Gastrocnemius medialis (tissue), 4 donors: ENCODE results near the gene KRT77. TPM values are rescaled to one million over a fixed set of nuclear protein-coding genes. Genes with fewer than 3 reads are reported as not detected.

Experiments used
- ATAC-seq, 2 donors: fragments of 150-250 bp; one replicate each; pipeline ENCODE4 v1.9.1; 2016
- DNase-seq, 2 donors: peaks; one replicate each; pipeline ENCODE4 v3.0.0-alpha.2; 2019
- H3K27ac ChIP-seq, 4 donors: fragments of 200-600 bp; sonication (generic); 1 replicate in 1 of 4; 2 replicates in 3 of 4; pipeline ENCODE4 v1.5.1; 2016 to 2018; ENCODE audit warnings: mild to moderate bottlenecking in 2 of 4, moderate library complexity in 1 of 4
- H3K27me3 ChIP-seq, 3 donors: fragments of 200-600 bp; sonication (generic) in 2 of 3; 1 replicate in 1 of 3; 2 replicates in 2 of 3; pipeline versions ENCODE4 v1.5.1 to v1.6.0; 2016 to 2019; ENCODE audit warnings: mild to moderate bottlenecking in 1 of 3, moderate library complexity in 1 of 3
- H3K36me3 ChIP-seq, 2 donors: fragments of 200-600 bp; sonication (generic) in 1 of 2; one replicate each; pipeline ENCODE4 v1.5.1; 2017 to 2018
- H3K4me1 ChIP-seq, 2 donors: fragments of 200-600 bp; sonication (generic) in 1 of 2; one replicate each; pipeline ENCODE4 v1.5.1; 2016 to 2017; ENCODE audit warnings: mild to moderate bottlenecking in 2 of 2
- H3K4me3 ChIP-seq, 4 donors: fragments of 200-600 bp; sonication (generic) in 3 of 4; 1 replicate in 1 of 4; 2 replicates in 3 of 4; pipeline ENCODE4 v1.5.1; 2016 to 2019; ENCODE audit warnings: mild to moderate bottlenecking in 2 of 4
- H3K9me3 ChIP-seq, 3 donors: fragments of 200-600 bp; sonication (generic) in 2 of 3; 1 replicate in 1 of 3; 2 replicates in 2 of 3; pipeline ENCODE4 v1.5.1; 2016 to 2019
- CTCF ChIP-seq, 5 experiments: fragments of 450-650 bp in 3 of 5; fragments of 200-600 bp in 2 of 5; sonication (generic) in 2 of 5; IDR thresholded peaks in 4 of 5; conservative IDR thresholded peaks in 1 of 5; 1 replicate in 4 of 5; 2 replicates in 1 of 5; pipeline ENCODE4 v1.5.1; 2016 to 2019; ENCODE audit warnings: antibody characterized with exemption in 5 of 5, mild to moderate bottlenecking in 3 of 5, moderate library complexity in 3 of 5
- POLR2A ChIP-seq, 2 donors: fragments of 450-650 bp; IDR thresholded peaks; one replicate each; pipeline ENCODE4 v1.6.1; 2017; ENCODE audit warnings: antibody characterized with exemption in 2 of 2, mild to moderate bottlenecking in 2 of 2, moderate library complexity in 2 of 2
- in situ Hi-C, 4 donors: fragments of 200-750 bp; cut with MboI; loops; one replicate each; pipeline versions ENCODE4 v1.15.0 to v1.8.0; 2017; ENCODE audit warnings: low sequenced_read_pairs in 4 of 4
- intact Hi-C: fragments of 100-400 bp; cut with DNase I; formaldehyde crosslinking; loops from one replicate; pipeline ENCODE4 v1.15.1; 2023; ENCODE audit warnings: low total_unique reads
- total RNA-seq, 4 donors: library from RNA; depleted of rRNA; stranded (reverse); fragments of >200 nt; gene quantifications; one replicate each; pipeline versions ENCODE4 v1.1.0 to v1.2.3, GENCODE V29; 2016

The KRT77 gene
- total RNA-seq, 4 donors from 2014 or later, result not detected

GRCh38 chr12:52735816-52736632 lies 32.7 kb upstream of the KRT77 start:
- in situ Hi-C loops (no loop called here), intact Hi-C loops (no loop called here)
- H3K4me1 ChIP-seq, result no peaks in the 10 kb centered on the region
- DNase-seq (no peak), ATAC-seq (no peak)
- TF ChIP-seq POLR2A (IDR thresholded peaks at IDR 0.05) (no peak), CTCF (IDR thresholded peaks at IDR 0.05 in 4 of 5, conservative IDR thresholded peaks at IDR 0.05 in 1 of 5) (no peak)
- H3K27ac ChIP-seq, result no peak overlapping the region
- no peaks in the 10 kb centered on the region for H3K9me3 ChIP-seq
- no peaks in the 10 kb centered on the region for H3K36me3 ChIP-seq
- H3K27me3 ChIP-seq, result peaks cover 0 to 12% (median 5%) of the 10 kb centered on the region in 3 donors
- H3K4me3 ChIP-seq, result no peak overlapping the region

GRCh38 chr12:52735106-52735505 lies 31.8 kb upstream of the KRT77 start:
- H3K4me3 ChIP-seq, result no peak overlapping the region
- intact Hi-C loops (no loop called here), in situ Hi-C loops (no loop called here)
- peaks cover 0 to 12% (median 5%) of the 10 kb centered on the region in 3 donors for H3K27me3 ChIP-seq
- no peaks in the 10 kb centered on the region for H3K36me3 ChIP-seq
- TF ChIP-seq POLR2A (IDR thresholded peaks at IDR 0.05) (no peak), CTCF (IDR thresholded peaks at IDR 0.05 in 4 of 5, conservative IDR thresholded peaks at IDR 0.05 in 1 of 5) (no peak)
- ATAC-seq (no peak), DNase-seq (no peak)
- no peaks in the 10 kb centered on the region for H3K4me1 ChIP-seq
- H3K27ac ChIP-seq, result no peak overlapping the region
- H3K9me3 ChIP-seq, result no peaks in the 10 kb centered on the region

- Histone ChIP-seq H3K4me1 (no peaks in the 10 kb centered on the region), H3K4me3 (no peak overlapping the region), H3K27me3 (peaks cover 0 to 9% (median 5%) of the 10 kb centered on the region in 3 donors), H3K9me3 (no peaks in the 10 kb centered on the region), H3K27ac (no peak overlapping the region), H3K36me3 (no peaks in the 10 kb centered on the region)
- intact Hi-C loops, result no loop called here
- DNase-seq (no peak), ATAC-seq (no peak)
- TF ChIP-seq CTCF (IDR thresholded peaks at IDR 0.05 in 4 of 5, conservative IDR thresholded peaks at IDR 0.05 in 1 of 5) (no peak), POLR2A (IDR thresholded peaks at IDR 0.05) (no peak)
- in situ Hi-C loops, result no loop called here
Observed at GRCh38 chr12:52730793-52731192, 27.5 kb upstream of the KRT77 start.

GRCh38 chr12:52730383-52730782 lies 27.1 kb upstream of the KRT77 start:
- Histone ChIP-seq H3K4me3 (no peak overlapping the region), H3K27ac (no peak overlapping the region), H3K36me3 (no peaks in the 10 kb centered on the region), H3K9me3 (no peaks in the 10 kb centered on the region), H3K4me1 (no peaks in the 10 kb centered on the region), H3K27me3 (peaks cover 0 to 8% (median 5%) of the 10 kb centered on the region in 3 donors)
- no peak for ATAC-seq
- DNase-seq, result no peak
- intact Hi-C loops (no loop called here), in situ Hi-C loops (no loop called here)
- TF ChIP-seq CTCF (IDR thresholded peaks at IDR 0.05 in 4 of 5, conservative IDR thresholded peaks at IDR 0.05 in 1 of 5) (no peak), POLR2A (IDR thresholded peaks at IDR 0.05) (no peak)
